ENCODE results near the gene DLAT. TPM values are rescaled to one million over a fixed set of nuclear protein-coding genes. Genes with fewer than 3 reads are reported as not detected.

Gene DLAT
- total RNA-seq, 1 experiment from 2014 or later, result 68.1 TPM

DNA sequence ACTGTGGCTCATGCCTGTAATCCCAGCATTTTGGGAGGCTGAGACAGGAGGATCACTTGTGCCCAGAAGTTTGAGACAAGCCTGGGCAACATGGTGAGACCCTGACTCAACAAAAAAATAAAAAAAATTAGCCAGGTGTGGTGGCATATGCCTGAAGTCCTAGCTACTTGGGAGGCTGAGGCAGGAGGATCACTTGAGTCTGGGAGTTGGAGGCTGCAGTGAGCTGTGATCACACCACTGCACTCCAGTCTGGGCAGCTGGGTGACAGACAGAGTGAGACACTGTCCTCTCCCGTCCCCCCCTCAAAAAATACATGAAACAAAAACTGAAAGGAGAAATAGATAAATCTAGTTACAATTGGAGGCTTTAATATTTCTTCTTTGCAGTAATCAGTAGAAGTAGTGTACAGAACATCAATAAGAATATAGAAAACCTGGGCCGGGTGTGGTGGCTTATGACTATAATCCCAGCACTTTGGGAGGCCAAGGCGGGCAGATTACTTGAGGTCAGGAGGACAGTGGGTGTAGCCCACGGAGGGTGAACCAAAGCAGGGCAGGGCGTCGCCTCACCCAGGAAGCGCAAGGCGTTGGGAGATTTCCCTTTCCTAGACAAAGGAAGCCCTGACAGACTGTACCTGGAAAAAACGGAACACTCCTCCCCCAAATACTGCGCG lies 19.6 kb upstream of the DLAT start:
- no peak overlapping the region for H3K9ac ChIP-seq (ENCODE audit: low read length)
- ChIA-PET CTCF (no interaction called here), RAD21 (ENCODE audit: low non-redundant PET in 1 of 2, low total read pairs in 2 of 2, uncharacterized antibody in 2 of 2, unreplicated experiment in 2 of 2) (no interaction called here), POLR2A (no interaction called here)
- TF ChIP-seq FOSL1 (IDR thresholded peaks at IDR 0.05; ENCODE audit: low read depth), result no peak
- TF ChIP-seq CEBPB (IDR thresholded peaks at IDR 0.05; ENCODE audit: low read depth), result no peak
- TF ChIP-seq SP1 (IDR thresholded peaks at IDR 0.05; ENCODE audit: low read depth), result no peak
- no peak for TF ChIP-seq ZFX (IDR thresholded peaks at IDR 0.05)
- TF ChIP-seq, protein P1, sequence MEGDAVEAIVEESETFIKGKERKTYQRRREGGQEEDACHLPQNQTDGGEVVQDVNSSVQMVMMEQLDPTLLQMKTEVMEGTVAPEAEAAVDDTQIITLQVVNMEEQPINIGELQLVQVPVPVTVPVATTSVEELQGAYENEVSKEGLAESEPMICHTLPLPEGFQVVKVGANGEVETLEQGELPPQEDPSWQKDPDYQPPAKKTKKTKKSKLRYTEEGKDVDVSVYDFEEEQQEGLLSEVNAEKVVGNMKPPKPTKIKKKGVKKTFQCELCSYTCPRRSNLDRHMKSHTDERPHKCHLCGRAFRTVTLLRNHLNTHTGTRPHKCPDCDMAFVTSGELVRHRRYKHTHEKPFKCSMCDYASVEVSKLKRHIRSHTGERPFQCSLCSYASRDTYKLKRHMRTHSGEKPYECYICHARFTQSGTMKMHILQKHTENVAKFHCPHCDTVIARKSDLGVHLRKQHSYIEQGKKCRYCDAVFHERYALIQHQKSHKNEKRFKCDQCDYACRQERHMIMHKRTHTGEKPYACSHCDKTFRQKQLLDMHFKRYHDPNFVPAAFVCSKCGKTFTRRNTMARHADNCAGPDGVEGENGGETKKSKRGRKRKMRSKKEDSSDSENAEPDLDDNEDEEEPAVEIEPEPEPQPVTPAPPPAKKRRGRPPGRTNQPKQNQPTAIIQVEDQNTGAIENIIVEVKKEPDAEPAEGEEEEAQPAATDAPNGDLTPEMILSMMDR (IDR thresholded peaks at IDR 0.05 in 2 of 3, conservative IDR thresholded peaks at IDR 0.05 in 1 of 3; ENCODE audit: borderline replicate concordance in 1 of 3, insufficient read depth in 1 of 3, low read depth in 2 of 3, low read length in 2 of 3), result no peak
- TF ChIP-seq CBX3 (IDR thresholded peaks at IDR 0.05; ENCODE audit: low read depth), result no peak
- TF ChIP-seq POLR2AphosphoS5 (IDR thresholded peaks at IDR 0.05; ENCODE audit: low read depth, low read length), result no peak
- TF ChIP-seq, protein P2, sequence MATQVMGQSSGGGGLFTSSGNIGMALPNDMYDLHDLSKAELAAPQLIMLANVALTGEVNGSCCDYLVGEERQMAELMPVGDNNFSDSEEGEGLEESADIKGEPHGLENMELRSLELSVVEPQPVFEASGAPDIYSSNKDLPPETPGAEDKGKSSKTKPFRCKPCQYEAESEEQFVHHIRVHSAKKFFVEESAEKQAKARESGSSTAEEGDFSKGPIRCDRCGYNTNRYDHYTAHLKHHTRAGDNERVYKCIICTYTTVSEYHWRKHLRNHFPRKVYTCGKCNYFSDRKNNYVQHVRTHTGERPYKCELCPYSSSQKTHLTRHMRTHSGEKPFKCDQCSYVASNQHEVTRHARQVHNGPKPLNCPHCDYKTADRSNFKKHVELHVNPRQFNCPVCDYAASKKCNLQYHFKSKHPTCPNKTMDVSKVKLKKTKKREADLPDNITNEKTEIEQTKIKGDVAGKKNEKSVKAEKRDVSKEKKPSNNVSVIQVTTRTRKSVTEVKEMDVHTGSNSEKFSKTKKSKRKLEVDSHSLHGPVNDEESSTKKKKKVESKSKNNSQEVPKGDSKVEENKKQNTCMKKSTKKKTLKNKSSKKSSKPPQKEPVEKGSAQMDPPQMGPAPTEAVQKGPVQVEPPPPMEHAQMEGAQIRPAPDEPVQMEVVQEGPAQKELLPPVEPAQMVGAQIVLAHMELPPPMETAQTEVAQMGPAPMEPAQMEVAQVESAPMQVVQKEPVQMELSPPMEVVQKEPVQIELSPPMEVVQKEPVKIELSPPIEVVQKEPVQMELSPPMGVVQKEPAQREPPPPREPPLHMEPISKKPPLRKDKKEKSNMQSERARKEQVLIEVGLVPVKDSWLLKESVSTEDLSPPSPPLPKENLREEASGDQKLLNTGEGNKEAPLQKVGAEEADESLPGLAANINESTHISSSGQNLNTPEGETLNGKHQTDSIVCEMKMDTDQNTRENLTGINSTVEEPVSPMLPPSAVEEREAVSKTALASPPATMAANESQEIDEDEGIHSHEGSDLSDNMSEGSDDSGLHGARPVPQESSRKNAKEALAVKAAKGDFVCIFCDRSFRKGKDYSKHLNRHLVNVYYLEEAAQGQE (IDR thresholded peaks at IDR 0.05; ENCODE audit: low read depth), result no peak
- TF ChIP-seq ZNF274 (IDR thresholded peaks at IDR 0.05; ENCODE audit: low read depth, low read length), result no peak
- no peak for TF ChIP-seq YY1 (IDR thresholded peaks at IDR 0.05; ENCODE audit: extremely low read depth, insufficient replicate concordance, low read depth, low read length)
- TF ChIP-seq SRF (IDR thresholded peaks at IDR 0.05; ENCODE audit: low read depth), result no peak
- no peak for TF ChIP-seq POLR2A (IDR thresholded peaks at IDR 0.05; ENCODE audit: borderline replicate concordance, extremely low read depth, insufficient read depth, insufficient read length)
- no peak for TF ChIP-seq EZH2phosphoT487 (IDR thresholded peaks at IDR 0.05; ENCODE audit: borderline replicate concordance)
- TF ChIP-seq JUND (IDR thresholded peaks at IDR 0.05), result no peak
- TF ChIP-seq, protein P3, sequence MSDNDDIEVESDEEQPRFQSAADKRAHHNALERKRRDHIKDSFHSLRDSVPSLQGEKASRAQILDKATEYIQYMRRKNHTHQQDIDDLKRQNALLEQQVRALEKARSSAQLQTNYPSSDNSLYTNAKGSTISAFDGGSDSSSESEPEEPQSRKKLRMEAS (IDR thresholded peaks at IDR 0.05), result no peak
- TF ChIP-seq, protein P4, sequence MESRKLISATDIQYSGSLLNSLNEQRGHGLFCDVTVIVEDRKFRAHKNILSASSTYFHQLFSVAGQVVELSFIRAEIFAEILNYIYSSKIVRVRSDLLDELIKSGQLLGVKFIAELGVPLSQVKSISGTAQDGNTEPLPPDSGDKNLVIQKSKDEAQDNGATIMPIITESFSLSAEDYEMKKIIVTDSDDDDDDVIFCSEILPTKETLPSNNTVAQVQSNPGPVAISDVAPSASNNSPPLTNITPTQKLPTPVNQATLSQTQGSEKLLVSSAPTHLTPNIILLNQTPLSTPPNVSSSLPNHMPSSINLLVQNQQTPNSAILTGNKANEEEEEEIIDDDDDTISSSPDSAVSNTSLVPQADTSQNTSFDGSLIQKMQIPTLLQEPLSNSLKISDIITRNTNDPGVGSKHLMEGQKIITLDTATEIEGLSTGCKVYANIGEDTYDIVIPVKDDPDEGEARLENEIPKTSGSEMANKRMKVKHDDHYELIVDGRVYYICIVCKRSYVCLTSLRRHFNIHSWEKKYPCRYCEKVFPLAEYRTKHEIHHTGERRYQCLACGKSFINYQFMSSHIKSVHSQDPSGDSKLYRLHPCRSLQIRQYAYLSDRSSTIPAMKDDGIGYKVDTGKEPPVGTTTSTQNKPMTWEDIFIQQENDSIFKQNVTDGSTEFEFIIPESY (IDR thresholded peaks at IDR 0.05; ENCODE audit: extremely low read depth, insufficient replicate concordance, low read length), result no peak
- no peak for TF ChIP-seq ELF1 (IDR thresholded peaks at IDR 0.05; ENCODE audit: borderline replicate concordance, low read depth)
- TF ChIP-seq TCF7L2 (IDR thresholded peaks at IDR 0.05; ENCODE audit: borderline replicate concordance, extremely low read depth, insufficient read depth, insufficient read length), result no peak
- TF ChIP-seq, protein P5, sequence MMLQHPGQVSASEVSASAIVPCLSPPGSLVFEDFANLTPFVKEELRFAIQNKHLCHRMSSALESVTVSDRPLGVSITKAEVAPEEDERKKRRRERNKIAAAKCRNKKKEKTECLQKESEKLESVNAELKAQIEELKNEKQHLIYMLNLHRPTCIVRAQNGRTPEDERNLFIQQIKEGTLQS (IDR thresholded peaks at IDR 0.05), result no peak
- TF ChIP-seq EGR1 (IDR thresholded peaks at IDR 0.05; ENCODE audit: low read depth), result no peak
- no peaks in the 10 kb centered on the region for H3K27me3 ChIP-seq (ENCODE audit: insufficient read depth, low read length)
- intact Hi-C loops (cut with micrococcal nuclease), result no loop called here
- no peak overlapping the region for H2AFZ ChIP-seq (ENCODE audit: low read depth, low read length, poor library complexity, severe bottlenecking)
- DNase-seq (ENCODE audit: low read depth, low spot score) (no peak), ATAC-seq (no peak)
- H3K9me3 ChIP-seq (ENCODE audit: control insufficient read depth in 1 of 2, insufficient read depth in 1 of 2, low read depth in 1 of 2, low read length in 2 of 2), result no peaks in the 10 kb centered on the region
- BruUV-seq (replicated peaks), result no TSS peak
- H3K27ac ChIP-seq (ENCODE audit: low read depth, low read length), result no peak overlapping the region
- H4K20me1 ChIP-seq (ENCODE audit: insufficient read depth), result no peaks in the 10 kb centered on the region
- 0 out of 4 replicates have a peak, but pooled peaks cover 0 to 3% of the 10 kb centered on the region in 2 experiments for H3K4me1 ChIP-seq (ENCODE audit: control insufficient read depth in 1 of 2, insufficient read depth in 2 of 2, low read length in 2 of 2)
- H3K36me3 ChIP-seq (ENCODE audit: control insufficient read depth in 1 of 2, insufficient read depth in 2 of 2, low read length in 2 of 2), result no peaks in the 10 kb centered on the region
- H3K4me2 ChIP-seq (ENCODE audit: low read length), result no peak overlapping the region
- no peak overlapping the region for H3K4me3 ChIP-seq (replicated peaks in 1 of 2; ENCODE audit: low read depth in 1 of 2, low read length in 2 of 2)
- no peaks in the 10 kb centered on the region for H3K79me2 ChIP-seq (ENCODE audit: insufficient read depth, low read length)
- no peaks in the 10 kb centered on the region for H3K9me2 ChIP-seq (ENCODE audit: insufficient read depth)

All from HCT116 (cell line).